Measurements from ENCODE around the gene AADAT.

GRCh38 chr4:170059421-170059820, 30.3 kb downstream of the AADAT start:
- no peak for TF ChIP-seq CTCF (IDR thresholded peaks at IDR 0.05)
- no peak for TF ChIP-seq POLR2A (IDR thresholded peaks at IDR 0.05)

All from ovary (tissue), 3 donors.